T-cell (primary cell): ENCODE measurements around the gene P2RX5. TPM values are rescaled to one million over a fixed set of nuclear protein-coding genes. Genes with fewer than 3 reads are reported as not detected.

Experiments used
- ATAC-seq, 4 experiments: fragments of 200-7000 bp in 3 of 4; fragments of 150-1000 bp in 1 of 4; cut with Tn5 transposase; replicated peaks in 1 of 4; 1 replicate in 3 of 4; 2 replicates in 1 of 4; pipeline ENCODE4 v1.10.0; 2021; ENCODE audit warnings: moderate library complexity in 3 of 4, mild to moderate bottlenecking in 2 of 4, moderate number of reproducible peaks in 1 of 4
- CTCF ChIA-PET, 2 donors: fragments of 300-600 bp; sonication (Branson Sonifier 250); formaldehyde crosslinking; loops; one replicate each; lab custom pipeline; 2022; ENCODE audit warnings: antibody characterized with exemption in 2 of 2; lab: Charles Lee
- POLR2A ChIA-PET, 2 donors: fragments of 300-600 bp; sonication (Branson Sonifier 250); formaldehyde crosslinking; loops; one replicate each; lab custom pipeline; 2022; ENCODE audit warnings: antibody characterized with exemption in 2 of 2; lab: Charles Lee
- DNase-seq, 35 experiments: peaks; one replicate each; pipeline versions ENCODE4 v3.0.0 to v3.0.0-alpha.2; 2013 to 2023
- H3K27ac ChIP-seq: one replicate; pipeline ENCODE4 v1.5.1; 2013; ENCODE audit warnings: low read length
- H3K27me3 ChIP-seq, 2 experiments: replicated peaks in 1 of 2; 1 replicate in 1 of 2; 2 replicates in 1 of 2; pipeline versions ENCODE4 v1.6.1 to v1.7.0; 2013; ENCODE audit warnings: low read length in 1 of 2, mixed read lengths in 1 of 2; ENCODE audit not compliant: control insufficient read depth in 2 of 2, insufficient read depth in 2 of 2; ENCODE audit errors: extremely low read depth in 1 of 2
- H3K36me3 ChIP-seq, 2 donors: 1 replicate in 1 of 2; 2 replicates in 1 of 2; pipeline versions ENCODE4 v1.6.1 to v1.7.0; 2013; ENCODE audit warnings: low read length in 1 of 2; ENCODE audit not compliant: control insufficient read depth in 2 of 2, insufficient read depth in 1 of 2; ENCODE audit errors: extremely low read depth in 1 of 2
- H3K4me1 ChIP-seq, 2 experiments: 1 replicate in 1 of 2; 2 replicates in 1 of 2; pipeline versions ENCODE4 v1.6.1 to v1.7.0; 2013; ENCODE audit warnings: low read length in 2 of 2, mixed read lengths in 1 of 2; ENCODE audit not compliant: insufficient read depth in 2 of 2, control insufficient read depth in 1 of 2; ENCODE audit errors: extremely low read depth in 1 of 2
- H3K4me3 ChIP-seq, 2 donors: 1 replicate in 1 of 2; 2 replicates in 1 of 2; pipeline versions ENCODE4 v1.5.1 to v1.7.0; 2013; ENCODE audit warnings: mild to moderate bottlenecking in 2 of 2, low read length in 1 of 2, moderate library complexity in 1 of 2; ENCODE audit not compliant: control insufficient read depth in 1 of 2; ENCODE audit errors: extremely low read depth in 1 of 2
- H3K9me3 ChIP-seq: 2 replicates; pipeline ENCODE4 v1.7.0; 2013
- H3K27ac Mint-ChIP-seq, 2 donors: one replicate each; pipeline ENCODE4 v1.8.0; 2020 to 2021; ENCODE audit warnings: mild to moderate bottlenecking in 2 of 2, mixed read lengths in 2 of 2
- H3K27me3 Mint-ChIP-seq, 2 donors: one replicate each; pipeline ENCODE4 v1.8.0; 2021 to 2022; ENCODE audit warnings: mixed read lengths in 2 of 2
- H3K36me3 Mint-ChIP-seq: one replicate; pipeline ENCODE4 v1.8.0; 2021; ENCODE audit warnings: mixed read lengths
- H3K4me1 Mint-ChIP-seq, 3 donors: one replicate each; pipeline ENCODE4 v1.8.0; 2020 to 2022; ENCODE audit warnings: mixed read lengths in 3 of 3, mild to moderate bottlenecking in 1 of 3
- H3K4me3 Mint-ChIP-seq, 3 donors: one replicate each; pipeline ENCODE4 v1.8.0; 2020 to 2022; ENCODE audit warnings: mild to moderate bottlenecking in 3 of 3, mixed read lengths in 3 of 3, moderate library complexity in 3 of 3
- H3K9me3 Mint-ChIP-seq, 3 donors: one replicate each; pipeline ENCODE4 v1.8.0; 2020 to 2022; ENCODE audit warnings: mixed read lengths in 3 of 3
- WGBS: methylation state at CpG from one replicate; pipeline ENCODE4 v1.1.5; 2013; ENCODE audit warnings: missing lambda C conversion rate; ENCODE audit not compliant: insufficient coverage; 5-methylcytosine and 5-hydroxymethylcytosine counted together
- total RNA-seq, 35 experiments: library from RNA in 6 of 35; stranded (reverse) in 6 of 35; fragments of 120-200 nt in 1 of 35; gene quantifications; one replicate each; pipeline versions ENCODE4 v1.2.1 to v1.2.4 and lab custom pipeline; 2013 to 2026

P2RX5 gene
- total RNA-seq, 5 donors from 2014 or later (not counting 1 experiment from before 2014, with no cell fraction given): 19.6 to 35.6 (median 29.9) TPM

DNA sequence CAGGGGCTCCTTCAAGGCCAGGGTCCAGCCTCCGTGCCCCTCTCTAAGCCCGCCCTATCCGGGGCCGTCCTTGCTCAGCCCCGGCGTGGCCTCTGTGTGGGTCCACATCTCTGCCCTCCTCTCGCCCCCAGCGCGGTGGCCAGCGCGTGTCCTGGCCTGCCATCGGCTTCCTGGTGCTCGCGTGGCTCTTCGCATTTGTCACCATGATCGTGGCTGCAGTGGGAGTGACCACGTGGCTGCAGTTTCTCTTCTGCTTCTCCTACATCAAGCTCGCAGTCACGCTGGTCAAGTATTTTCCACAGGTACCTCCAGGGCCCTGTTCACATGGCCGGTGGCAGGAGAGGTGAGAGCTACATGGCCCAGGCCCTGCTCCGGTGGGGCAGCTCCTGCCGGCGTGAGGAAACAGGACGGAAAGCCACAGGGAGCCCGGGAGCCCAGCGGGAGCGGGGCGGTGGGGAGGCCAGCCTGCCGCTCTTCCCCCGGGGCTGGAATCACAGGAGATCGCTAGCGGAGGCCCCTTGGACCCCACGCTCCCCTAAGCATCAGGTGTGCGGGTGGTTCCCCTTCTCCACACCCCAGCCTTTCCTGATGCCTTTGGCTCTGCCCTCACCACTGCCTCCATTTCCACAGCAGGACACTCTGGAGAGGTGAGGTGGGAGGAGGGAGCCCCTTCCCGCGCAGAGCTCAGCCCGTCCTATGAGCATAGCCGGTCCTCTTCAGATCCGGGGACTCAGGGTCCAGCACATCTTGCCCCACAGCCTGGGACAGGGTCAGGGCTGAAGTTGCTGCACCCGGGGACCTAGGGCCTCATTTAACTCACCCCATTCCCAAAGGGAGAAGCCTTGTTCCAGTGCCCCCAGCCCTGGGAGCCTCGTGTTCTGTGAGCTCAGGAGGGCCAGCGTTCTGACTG lies 37.8 kb downstream of the P2RX5 start:
- H3K4me1 Mint-ChIP-seq: no peaks in the 10 kb centered on the region
- H3K27me3 Mint-ChIP-seq: no peaks in the 10 kb centered on the region
- POLR2A ChIA-PET: no interaction called here
- no peaks in the 10 kb centered on the region for H3K27me3 ChIP-seq
- H3K27ac ChIP-seq: no peak overlapping the region
- no peaks in the 10 kb centered on the region for H3K9me3 Mint-ChIP-seq
- DNase-seq: no peak
- no peaks in the 10 kb centered on the region for H3K36me3 Mint-ChIP-seq
- no peak overlapping the region for H3K27ac Mint-ChIP-seq
- no peak for ATAC-seq
- peaks cover 3 to 7% of the 10 kb centered on the region in 2 donors for H3K36me3 ChIP-seq
- 93% methylated on average over 31 of the region's 42 CpGs for WGBS
- no peaks in the 10 kb centered on the region for H3K4me1 ChIP-seq
- no peaks in the 10 kb centered on the region for H3K9me3 ChIP-seq
- CTCF ChIA-PET: no interaction called here
- no peak overlapping the region for H3K4me3 Mint-ChIP-seq
- H3K4me3 ChIP-seq: no peak overlapping the region

DNA sequence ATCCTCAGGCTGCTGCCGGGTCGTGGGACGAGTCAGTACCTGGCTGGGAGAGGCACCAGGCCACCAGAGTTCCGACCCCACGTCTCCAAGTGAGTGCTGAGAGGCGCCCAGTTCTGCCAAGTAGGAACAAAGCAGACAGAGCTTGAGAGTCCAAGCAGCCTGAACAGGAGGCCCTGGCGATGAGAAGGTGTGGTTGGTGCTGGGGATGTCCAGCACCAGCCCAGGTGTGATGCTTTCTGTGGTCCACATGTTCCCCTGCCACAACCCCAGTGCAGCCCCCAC lies 38.4 kb downstream of the P2RX5 start:
- H3K36me3 Mint-ChIP-seq: no peaks in the 10 kb centered on the region
- H3K9me3 Mint-ChIP-seq: no peaks in the 10 kb centered on the region
- CTCF ChIA-PET: no interaction called here
- Histone ChIP-seq H3K4me1 (no peaks in the 10 kb centered on the region), H3K4me3 (no peak overlapping the region), H3K9me3 (no peaks in the 10 kb centered on the region), H3K27ac (no peak overlapping the region), H3K36me3 (peaks cover 0 to 7% of the 10 kb centered on the region in 2 donors), H3K27me3 (no peaks in the 10 kb centered on the region)
- WGBS: 95% methylated on average over 7 of the region's 7 CpGs
- no peak for ATAC-seq
- no peak overlapping the region for H3K27ac Mint-ChIP-seq
- no peaks in the 10 kb centered on the region for H3K27me3 Mint-ChIP-seq
- POLR2A ChIA-PET: no interaction called here
- no peaks in the 10 kb centered on the region for H3K4me1 Mint-ChIP-seq
- DNase-seq: no peak
- H3K4me3 Mint-ChIP-seq: no peak overlapping the region

GRCh38 chr17:3656755-3657587 lies 39.0 kb downstream of the P2RX5 start:
- ATAC-seq: no peak
- H3K27ac Mint-ChIP-seq: no peak overlapping the region
- no peaks in the 10 kb centered on the region for H3K36me3 Mint-ChIP-seq

DNA sequence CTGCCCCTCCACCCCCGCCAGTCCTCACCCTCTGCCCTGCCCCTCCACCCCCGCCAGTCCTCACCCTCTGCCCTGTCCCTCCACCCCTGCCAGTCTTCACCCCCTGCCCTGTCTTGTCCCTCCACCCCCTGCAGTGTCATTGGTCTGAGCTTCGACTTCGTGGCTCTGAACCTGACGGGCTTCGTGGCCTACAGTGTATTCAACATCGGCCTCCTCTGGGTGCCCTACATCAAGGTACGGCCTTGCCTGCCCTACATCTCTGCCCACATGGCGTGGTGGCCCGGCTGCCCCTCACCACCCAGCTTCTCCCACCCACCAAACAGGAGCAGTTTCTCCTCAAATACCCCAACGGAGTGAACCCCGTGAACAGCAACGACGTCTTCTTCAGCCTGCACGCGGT lies 39.6 kb downstream of the P2RX5 start:
- Mint-ChIP-seq H3K4me3 (no peak overlapping the region), H3K27me3 (no peaks in the 10 kb centered on the region), H3K27ac (no peak overlapping the region), H3K36me3 (no peaks in the 10 kb centered on the region), H3K9me3 (no peaks in the 10 kb centered on the region), H3K4me1 (no peaks in the 10 kb centered on the region)
- no peak for DNase-seq
- whole genome bisulfite sequencing: 92% methylated on average over 14 of the region's 16 CpGs
- H3K27ac ChIP-seq: no peak overlapping the region
- H3K36me3 ChIP-seq: peaks cover 0 to 7% of the 10 kb centered on the region in 2 donors
- no peaks in the 10 kb centered on the region for H3K9me3 ChIP-seq
- no peaks in the 10 kb centered on the region for H3K27me3 ChIP-seq
- no peaks in the 10 kb centered on the region for H3K4me1 ChIP-seq
- no peak overlapping the region for H3K4me3 ChIP-seq
- ChIA-PET CTCF (no interaction called here), POLR2A (no interaction called here)
- no peak for ATAC-seq

More at GRCh38 chr17:3656755-3657587, 39.0 kb downstream of the P2RX5 start:
- Mint-ChIP-seq H3K9me3 (no peaks in the 10 kb centered on the region), H3K4me1 (no peaks in the 10 kb centered on the region), H3K27me3 (no peaks in the 10 kb centered on the region), H3K4me3 (no peak overlapping the region)
- no peak overlapping the region for H3K4me3 ChIP-seq
- CTCF ChIA-PET: no interaction called here
- no peak for DNase-seq
- H3K27me3 ChIP-seq: no peaks in the 10 kb centered on the region
- POLR2A ChIA-PET: no interaction called here
- no peak overlapping the region for H3K27ac ChIP-seq
- no peaks in the 10 kb centered on the region for H3K4me1 ChIP-seq
- H3K9me3 ChIP-seq: no peaks in the 10 kb centered on the region
- 86% methylated on average over 10 of the region's 16 CpGs for WGBS
- H3K36me3 ChIP-seq: peaks cover 0 to 7% of the 10 kb centered on the region in 2 donors

- H3K9me3 ChIP-seq: no peaks in the 10 kb centered on the region
- no peaks in the 10 kb centered on the region for H3K4me1 ChIP-seq
- H3K36me3 ChIP-seq: peaks cover 0 to 7% of the 10 kb centered on the region in 2 donors
- ChIA-PET CTCF (no interaction called here), POLR2A (no interaction called here)
- Mint-ChIP-seq H3K9me3 (no peaks in the 10 kb centered on the region), H3K4me1 (no peaks in the 10 kb centered on the region), H3K4me3 (no peak overlapping the region), H3K27ac (no peak overlapping the region), H3K27me3 (no peaks in the 10 kb centered on the region), H3K36me3 (no peaks in the 10 kb centered on the region)
- no peaks in the 10 kb centered on the region for H3K27me3 ChIP-seq
- H3K4me3 ChIP-seq: no peak overlapping the region
- ATAC-seq: no peak
- no peak overlapping the region for H3K27ac ChIP-seq
- 95% methylated on average over 3 of the region's 11 CpGs for WGBS
- DNase-seq: no peak
These were observed 40.2 kb downstream of the P2RX5 start for GRCh38 chr17:3655766-3656165.

DNA sequence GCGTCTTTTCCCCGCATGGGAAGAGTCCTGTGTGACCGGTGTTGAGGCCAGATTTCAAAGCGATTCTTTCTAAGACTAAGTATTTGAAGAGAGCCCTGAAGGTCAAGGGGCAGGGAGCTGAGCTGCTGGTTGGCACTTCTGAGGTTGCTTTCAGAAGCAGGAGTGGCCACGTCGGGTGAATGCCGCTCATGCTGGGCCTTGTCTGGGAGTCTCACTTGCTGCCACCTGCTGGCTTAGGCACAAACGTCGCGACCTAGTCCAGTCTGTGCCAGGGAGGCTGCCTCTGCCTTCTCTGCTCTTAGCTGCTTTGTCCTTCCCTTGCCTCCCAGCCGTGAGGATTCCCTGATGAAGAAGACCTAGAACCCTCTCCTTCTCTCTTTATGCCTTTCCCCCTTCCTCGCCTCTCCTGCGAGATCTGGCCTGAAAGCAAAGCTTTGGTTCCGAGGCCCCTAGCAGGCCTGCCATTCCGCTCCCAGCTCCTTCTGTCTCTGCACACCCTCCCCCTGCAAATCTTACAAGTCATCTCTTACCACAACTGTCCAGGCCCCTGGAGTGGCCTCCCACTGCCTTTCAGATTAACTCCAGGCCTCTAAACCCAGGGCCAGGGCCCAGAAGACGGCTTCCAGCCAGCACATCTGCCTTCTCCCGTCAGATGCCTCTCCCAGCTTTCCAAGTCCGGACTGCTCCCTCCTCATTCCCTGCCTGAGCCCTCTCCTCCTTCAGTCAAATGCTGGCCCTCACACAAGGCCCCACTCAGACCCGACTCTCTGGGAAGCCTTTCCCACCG lies 48.0 kb downstream of the P2RX5 start:
- DNase-seq (peak in 21 of 35 experiments; percentile 4 to 47 (median 19)), ATAC-seq (peak; percentile 52 to 65 (median 58))
- H3K4me3 Mint-ChIP-seq: no peak overlapping the region
- H3K36me3 Mint-ChIP-seq: peaks cover 20% of the 10 kb centered on the region
- Histone ChIP-seq H3K4me3 (no peak overlapping the region), H3K9me3 (no peaks in the 10 kb centered on the region), H3K36me3 (peaks cover 0 to 9% of the 10 kb centered on the region in 2 donors), H3K27ac (no peak overlapping the region), H3K27me3 (no peaks in the 10 kb centered on the region), H3K4me1 (peaks cover 0 to 3% of the 10 kb centered on the region in 2 experiments)
- no peaks in the 10 kb centered on the region for H3K4me1 Mint-ChIP-seq
- no peaks in the 10 kb centered on the region for H3K9me3 Mint-ChIP-seq
- 69% methylated on average over 17 of the region's 20 CpGs for WGBS
- ChIA-PET CTCF (interaction anchor here in 1 of 2 donors (1.0 kb wide), 1 partner anchor 12 kb away, joined by 3 read pairs; the partner anchor contains the start of genes CTNS and SHPK), POLR2A (no interaction called here)
- no peak overlapping the region for H3K27ac Mint-ChIP-seq
- H3K27me3 Mint-ChIP-seq: no peaks in the 10 kb centered on the region
